Measurements from ENCODE around the gene HNMT. TPM values are rescaled to one million over a fixed set of nuclear protein-coding genes. Genes with fewer than 3 reads are reported as not detected.
A peak's percentile ranks its signal among the peaks of the same experiment; 100 is the strongest.
"Not testable (repeated sequence)": the region's sequence is repeated elsewhere in the genome, so short reads cannot be mapped to it uniquely, and the experiment has no call there.

The HNMT gene
- total and polyA plus RNA-seq, 5 donors from 2014 or later, result not detected

DNA sequence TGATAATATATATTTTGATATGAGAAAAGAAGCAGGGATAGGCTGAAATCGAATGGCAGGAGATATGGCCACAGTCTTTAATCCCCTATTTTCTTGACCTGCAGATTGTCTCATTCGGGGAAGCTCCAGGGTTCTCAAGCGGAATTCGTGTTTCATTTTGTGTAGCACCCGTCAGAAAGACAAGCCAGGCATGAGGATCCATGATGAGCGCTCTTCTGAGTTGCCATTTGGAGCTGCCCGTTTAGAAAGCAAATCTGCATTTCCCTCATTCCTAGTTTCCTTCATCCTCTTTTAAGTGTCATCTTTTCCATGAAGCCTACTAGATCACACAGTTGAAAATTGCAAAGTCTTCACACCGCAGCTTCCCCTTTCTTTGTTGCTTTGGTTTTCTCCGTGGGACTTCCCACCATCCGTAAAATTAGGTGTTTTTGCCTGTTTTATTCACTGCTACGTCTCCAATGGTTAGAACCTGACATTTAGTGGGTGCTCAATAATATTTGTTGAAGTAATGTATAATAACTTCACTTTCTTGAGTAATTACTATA lies 16.9 kb downstream of the HNMT start:
- DNase-seq (no peak), ATAC-seq (ENCODE audit: low read depth in 2 of 2) (no peak)
- H3K4me3 Mint-ChIP-seq, result no peak overlapping the region
- H3K36me3 ChIP-seq (ENCODE audit: control insufficient read depth, insufficient read depth, low read length), result no peaks in the 10 kb centered on the region
- H3K27me3 Mint-ChIP-seq, result no peaks in the 10 kb centered on the region
- H3K27ac ChIP-seq (ENCODE audit: insufficient read depth, low read length, poor library complexity, severe bottlenecking), result no peak overlapping the region
- H3K27ac Mint-ChIP-seq, result no peak overlapping the region
- H3K9me3 ChIP-seq (ENCODE audit: control insufficient read depth in 2 of 2, low read length in 2 of 2), result no peaks in the 10 kb centered on the region
- H3K4me3 ChIP-seq (ENCODE audit: low read depth, low read length), result no peak overlapping the region
- no peaks in the 10 kb centered on the region for H3K4me1 ChIP-seq (ENCODE audit: control insufficient read depth, insufficient read depth, low read length, poor library complexity, severe bottlenecking)
- H3K4me1 Mint-ChIP-seq, result no peaks in the 10 kb centered on the region
- H3K9me3 Mint-ChIP-seq, result peaks cover 0 to 5% (median 0%) of the 10 kb centered on the region in 7 donors
- H3K27me3 ChIP-seq (ENCODE audit: control insufficient read depth, insufficient read depth, low read length), result no peaks in the 10 kb centered on the region
- no peaks in the 10 kb centered on the region for H3K36me3 Mint-ChIP-seq

DNA sequence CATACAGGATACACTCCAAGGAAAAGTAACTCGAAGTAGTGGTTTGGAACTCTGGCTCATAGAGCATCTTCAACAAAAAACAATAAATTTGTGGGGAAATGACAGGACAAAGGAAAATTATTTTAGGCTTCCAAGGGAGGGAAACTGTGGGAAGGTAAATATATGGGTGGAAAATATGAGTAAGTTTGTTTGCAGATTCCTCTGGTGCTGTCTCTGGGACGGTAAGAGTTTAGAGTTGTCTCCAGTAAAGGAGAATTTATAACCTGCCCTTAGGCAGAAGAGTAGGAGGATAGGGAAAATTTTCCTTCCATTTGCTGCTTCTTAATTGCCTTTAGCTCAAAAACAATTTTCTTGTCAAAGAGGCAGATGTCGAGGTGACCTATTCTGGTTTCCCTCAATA lies 19.3 kb downstream of the HNMT start:
- H3K4me3 ChIP-seq (ENCODE audit: low read depth, low read length), result no peak overlapping the region
- H3K27me3 ChIP-seq (ENCODE audit: control insufficient read depth, insufficient read depth, low read length), result no peaks in the 10 kb centered on the region
- H3K36me3 ChIP-seq (ENCODE audit: control insufficient read depth, insufficient read depth, low read length), result no peaks in the 10 kb centered on the region
- Mint-ChIP-seq H3K4me3 (no peak overlapping the region), H3K4me1 (no peaks in the 10 kb centered on the region), H3K27ac (no peak overlapping the region), H3K27me3 (no peaks in the 10 kb centered on the region), H3K9me3 (peaks cover 0 to 7% (median 0%) of the 10 kb centered on the region in 7 donors), H3K36me3 (no peaks in the 10 kb centered on the region)
- no peaks in the 10 kb centered on the region for H3K9me3 ChIP-seq (ENCODE audit: control insufficient read depth in 2 of 2, low read length in 2 of 2)
- H3K4me1 ChIP-seq (ENCODE audit: control insufficient read depth, insufficient read depth, low read length, poor library complexity, severe bottlenecking), result no peaks in the 10 kb centered on the region
- ATAC-seq (ENCODE audit: low read depth in 2 of 2), result no peak
- DNase-seq, result no peak
- H3K27ac ChIP-seq (ENCODE audit: insufficient read depth, low read length, poor library complexity, severe bottlenecking), result no peak overlapping the region

DNA sequence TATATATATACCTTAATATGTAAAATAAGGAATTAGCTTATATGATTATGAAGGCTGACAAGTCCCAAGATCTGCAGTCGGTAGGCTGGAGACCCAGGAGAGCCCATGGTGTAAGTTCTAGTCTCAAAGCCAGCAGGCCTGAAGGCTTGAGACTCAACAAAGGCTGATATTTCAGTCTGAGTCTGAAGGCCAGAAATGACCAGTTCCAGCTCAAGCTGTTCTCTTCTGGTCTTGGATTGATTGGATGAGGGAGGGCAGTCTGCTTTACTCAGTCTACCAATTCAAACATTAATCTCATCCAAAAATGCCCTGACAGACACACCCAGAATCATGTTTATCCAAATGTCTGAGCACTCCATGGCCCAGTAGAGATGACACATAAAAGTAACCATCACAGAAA lies 22.0 kb downstream of the HNMT start:
- Mint-ChIP-seq H3K9me3 (peaks cover 0 to 9% (median 0%) of the 10 kb centered on the region in 7 donors), H3K4me3 (no peak overlapping the region), H3K27me3 (no peaks in the 10 kb centered on the region), H3K36me3 (no peaks in the 10 kb centered on the region), H3K27ac (no peak overlapping the region), H3K4me1 (no peaks in the 10 kb centered on the region)
- Histone ChIP-seq H3K27ac (ENCODE audit: insufficient read depth, low read length, poor library complexity, severe bottlenecking) (no peak overlapping the region), H3K9me3 (ENCODE audit: control insufficient read depth in 2 of 2, low read length in 2 of 2) (no peaks in the 10 kb centered on the region), H3K27me3 (ENCODE audit: control insufficient read depth, insufficient read depth, low read length) (no peaks in the 10 kb centered on the region), H3K36me3 (ENCODE audit: control insufficient read depth, insufficient read depth, low read length) (no peaks in the 10 kb centered on the region), H3K4me1 (ENCODE audit: control insufficient read depth, insufficient read depth, low read length, poor library complexity, severe bottlenecking) (no peaks in the 10 kb centered on the region), H3K4me3 (ENCODE audit: low read depth, low read length) (no peak overlapping the region)
- ATAC-seq (ENCODE audit: low read depth in 2 of 2) (no peak), DNase-seq (no peak)

DNA sequence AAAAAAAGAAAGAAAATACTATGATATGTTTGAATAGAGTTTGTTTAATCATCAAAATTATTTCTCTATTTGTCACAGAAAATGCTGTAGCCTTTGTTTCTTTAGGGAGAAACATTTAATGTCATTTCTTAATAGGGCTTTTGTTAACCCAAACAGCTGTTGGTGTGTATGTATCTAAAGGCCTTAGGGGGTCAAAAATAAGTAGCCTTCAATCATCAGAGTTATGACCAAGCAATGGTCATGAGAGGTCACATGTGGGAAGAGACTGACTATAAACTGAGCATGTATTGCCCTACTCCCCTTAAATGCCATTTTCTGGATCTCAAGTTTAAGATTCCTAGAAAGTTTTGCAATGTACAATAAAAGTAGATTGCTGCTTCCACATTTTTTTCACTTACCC lies 22.7 kb downstream of the HNMT start:
- no peaks in the 10 kb centered on the region for H3K4me1 Mint-ChIP-seq

DNA sequence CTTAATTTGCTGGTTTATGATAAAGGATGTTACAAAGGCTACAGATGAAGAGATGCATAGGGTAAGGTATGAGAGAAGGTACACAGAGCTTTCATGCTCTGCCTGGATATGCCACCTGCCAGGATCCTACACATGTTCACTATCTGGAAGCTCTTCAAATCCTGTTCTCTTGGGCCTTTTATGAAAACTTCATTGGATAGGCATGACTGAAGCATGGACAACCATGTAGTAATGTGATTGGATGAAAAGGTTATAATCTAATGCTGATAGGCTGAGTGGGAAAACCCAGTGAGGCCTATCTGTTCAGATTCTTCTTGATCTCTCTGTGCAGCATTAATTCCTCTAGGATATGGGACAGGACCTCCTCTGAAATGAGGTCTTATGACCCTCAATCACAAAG lies 26.8 kb downstream of the HNMT start:
- Histone ChIP-seq H3K4me1 (ENCODE audit: control insufficient read depth, insufficient read depth, low read length, poor library complexity, severe bottlenecking) (no peaks in the 10 kb centered on the region), H3K27me3 (ENCODE audit: control insufficient read depth, insufficient read depth, low read length) (no peaks in the 10 kb centered on the region), H3K9me3 (ENCODE audit: control insufficient read depth in 2 of 2, low read length in 2 of 2) (no peaks in the 10 kb centered on the region), H3K4me3 (ENCODE audit: low read depth, low read length) (no peak overlapping the region), H3K27ac (ENCODE audit: insufficient read depth, low read length, poor library complexity, severe bottlenecking) (no peak overlapping the region), H3K36me3 (ENCODE audit: control insufficient read depth, insufficient read depth, low read length) (no peaks in the 10 kb centered on the region)
- no peak overlapping the region for H3K4me3 Mint-ChIP-seq
- H3K4me1 Mint-ChIP-seq, result no peaks in the 10 kb centered on the region
- H3K36me3 Mint-ChIP-seq, result no peaks in the 10 kb centered on the region
- no peak for DNase-seq
- no peaks in the 10 kb centered on the region for H3K27me3 Mint-ChIP-seq
- ATAC-seq (ENCODE audit: low read depth in 2 of 2), result no peak
- H3K27ac Mint-ChIP-seq, result no peak overlapping the region
- peaks cover 0 to 7% (median 2%) of the 10 kb centered on the region in 7 donors for H3K9me3 Mint-ChIP-seq

More for the DNA sequence above, 22.7 kb downstream of the HNMT start:
- no peaks in the 10 kb centered on the region for H3K9me3 ChIP-seq (ENCODE audit: control insufficient read depth in 2 of 2, low read length in 2 of 2)
- no peaks in the 10 kb centered on the region for H3K4me1 ChIP-seq (ENCODE audit: control insufficient read depth, insufficient read depth, low read length, poor library complexity, severe bottlenecking)
- peaks cover 0 to 7% (median 0%) of the 10 kb centered on the region in 7 donors for H3K9me3 Mint-ChIP-seq
- no peak overlapping the region for H3K4me3 ChIP-seq (ENCODE audit: low read depth, low read length)
- no peaks in the 10 kb centered on the region for H3K36me3 ChIP-seq (ENCODE audit: control insufficient read depth, insufficient read depth, low read length)
- H3K36me3 Mint-ChIP-seq, result no peaks in the 10 kb centered on the region
- H3K4me3 Mint-ChIP-seq, result no peak overlapping the region
- no peaks in the 10 kb centered on the region for H3K27me3 ChIP-seq (ENCODE audit: control insufficient read depth, insufficient read depth, low read length)
- H3K27ac Mint-ChIP-seq, result peak overlapping the region in 1 of 3 donors; percentile 4
- ATAC-seq (ENCODE audit: low read depth in 2 of 2) (no peak), DNase-seq (no peak)
- H3K27ac ChIP-seq (ENCODE audit: insufficient read depth, low read length, poor library complexity, severe bottlenecking), result no peak overlapping the region
- H3K27me3 Mint-ChIP-seq, result no peaks in the 10 kb centered on the region

DNA sequence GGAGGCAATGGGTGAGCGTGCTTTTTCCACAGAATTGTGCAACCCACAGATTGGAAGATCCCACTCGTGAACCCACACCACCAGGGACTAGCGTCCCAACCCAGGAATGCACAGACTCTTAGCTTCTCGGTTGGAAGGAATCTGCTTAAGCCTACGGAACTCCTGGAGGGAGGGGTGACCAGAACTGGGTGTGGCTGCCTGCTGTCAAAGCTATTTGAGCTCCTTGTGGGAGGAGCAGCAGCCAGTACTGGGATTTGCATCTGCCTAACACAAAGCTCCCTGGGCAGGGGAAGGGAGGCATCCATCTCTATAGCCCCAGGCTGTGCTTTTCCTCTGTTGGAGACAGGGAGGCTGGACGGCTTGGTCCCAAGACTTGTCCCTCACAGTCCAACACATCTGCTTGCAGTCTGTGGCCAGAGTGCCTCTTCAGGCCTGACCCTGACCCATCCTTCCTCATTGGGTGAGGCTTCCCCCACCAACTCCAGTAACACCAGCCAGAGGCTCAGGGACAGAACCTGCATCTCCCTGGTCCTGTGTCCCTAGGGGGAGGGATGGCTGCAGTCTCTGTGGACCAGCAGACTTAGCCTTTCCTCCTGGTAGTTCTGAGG lies 27.9 kb downstream of the HNMT start:
- DNase-seq (no peak), ATAC-seq (ENCODE audit: low read depth in 2 of 2) (no peak)
- H3K4me3 ChIP-seq (ENCODE audit: low read depth, low read length), result no peak overlapping the region
- H3K4me1 Mint-ChIP-seq, result no peaks in the 10 kb centered on the region
- H3K9me3 ChIP-seq (ENCODE audit: control insufficient read depth in 2 of 2, low read length in 2 of 2), result no peaks in the 10 kb centered on the region
- H3K27ac Mint-ChIP-seq, result no peak overlapping the region
- H3K36me3 ChIP-seq (ENCODE audit: control insufficient read depth, insufficient read depth, low read length), result no peaks in the 10 kb centered on the region
- H3K27ac ChIP-seq (ENCODE audit: insufficient read depth, low read length, poor library complexity, severe bottlenecking), result no peak overlapping the region
- peaks cover 0 to 7% (median 2%) of the 10 kb centered on the region in 7 donors for H3K9me3 Mint-ChIP-seq
- H3K4me3 Mint-ChIP-seq, result no peak overlapping the region
- no peaks in the 10 kb centered on the region for H3K36me3 Mint-ChIP-seq
- no peaks in the 10 kb centered on the region for H3K27me3 Mint-ChIP-seq
- H3K4me1 ChIP-seq (ENCODE audit: control insufficient read depth, insufficient read depth, low read length, poor library complexity, severe bottlenecking), result no peaks in the 10 kb centered on the region
- no peaks in the 10 kb centered on the region for H3K27me3 ChIP-seq (ENCODE audit: control insufficient read depth, insufficient read depth, low read length)

DNA sequence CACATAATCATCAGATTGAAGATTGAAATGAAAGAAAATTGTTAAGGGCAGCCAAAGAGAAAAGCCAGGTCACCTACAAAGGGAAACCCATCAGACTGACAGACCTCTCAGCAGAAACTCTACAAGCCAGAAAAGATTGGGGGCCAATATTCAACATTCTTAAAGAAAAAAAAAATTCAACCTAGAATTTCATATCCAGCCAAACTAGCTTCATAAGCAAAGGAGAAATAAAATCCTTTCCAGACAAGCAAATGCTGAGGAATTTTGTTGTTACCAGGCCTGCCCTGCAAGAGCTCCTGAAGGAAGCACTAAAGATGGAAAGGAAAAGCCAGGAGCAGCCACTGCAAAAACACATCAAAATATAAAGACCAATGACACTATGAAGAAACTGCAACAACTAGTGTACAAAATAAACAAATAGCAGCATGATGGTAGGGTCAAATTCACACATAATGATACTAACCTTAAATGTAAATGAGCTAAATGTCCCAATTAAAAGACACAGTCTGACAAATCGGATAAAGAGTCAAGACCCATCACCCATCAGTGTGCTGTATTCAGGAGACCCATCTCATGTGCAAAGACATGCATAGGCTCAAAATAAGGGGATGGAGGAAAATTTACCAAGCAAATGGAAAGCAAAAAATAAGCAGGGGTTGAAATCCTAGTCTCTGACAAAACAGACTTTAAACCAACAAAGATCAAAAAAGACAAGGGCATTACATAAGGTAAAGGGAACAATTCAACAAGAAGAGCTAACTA lies 29.6 kb downstream of the HNMT start:
- not testable (repeated sequence) for H3K9me3 ChIP-seq (ENCODE audit: control insufficient read depth in 2 of 2, low read length in 2 of 2); H3K4me3 ChIP-seq (ENCODE audit: low read depth, low read length); H3K9me3 Mint-ChIP-seq; H3K4me1 Mint-ChIP-seq; ATAC-seq (ENCODE audit: low read depth in 2 of 2); H3K27ac ChIP-seq (ENCODE audit: insufficient read depth, low read length, poor library complexity, severe bottlenecking); H3K27me3 Mint-ChIP-seq; DNase-seq; H3K36me3 Mint-ChIP-seq; H3K4me1 ChIP-seq (ENCODE audit: control insufficient read depth, insufficient read depth, low read length, poor library complexity, severe bottlenecking); H3K27me3 ChIP-seq (ENCODE audit: control insufficient read depth, insufficient read depth, low read length); H3K27ac Mint-ChIP-seq; H3K36me3 ChIP-seq (ENCODE audit: control insufficient read depth, insufficient read depth, low read length); H3K4me3 Mint-ChIP-seq

DNA sequence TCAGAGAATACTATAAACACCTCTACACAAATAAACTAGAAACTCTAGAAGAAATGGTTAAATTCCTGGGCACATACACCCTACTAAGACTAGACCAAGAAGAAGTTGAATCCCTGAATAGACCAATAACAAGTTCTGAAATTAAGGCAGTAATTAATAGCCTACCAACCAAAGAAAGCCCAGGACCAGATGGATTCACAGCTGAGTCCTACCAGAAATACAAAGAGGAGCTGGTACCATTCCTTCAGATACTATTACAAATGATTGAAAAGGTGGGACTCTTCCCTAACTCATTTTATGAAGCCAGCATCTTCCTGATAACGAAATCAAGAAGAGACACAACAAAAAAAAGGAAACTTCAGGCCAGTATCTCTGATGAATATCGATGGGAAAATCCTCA lies 31.1 kb downstream of the HNMT start:
- not testable (repeated sequence) for H3K27ac ChIP-seq (ENCODE audit: insufficient read depth, low read length, poor library complexity, severe bottlenecking); H3K27me3 ChIP-seq (ENCODE audit: control insufficient read depth, insufficient read depth, low read length); H3K9me3 Mint-ChIP-seq; H3K4me1 Mint-ChIP-seq; H3K36me3 ChIP-seq (ENCODE audit: control insufficient read depth, insufficient read depth, low read length); H3K27me3 Mint-ChIP-seq; H3K4me3 ChIP-seq (ENCODE audit: low read depth, low read length); H3K4me1 ChIP-seq (ENCODE audit: control insufficient read depth, insufficient read depth, low read length, poor library complexity, severe bottlenecking); DNase-seq; ATAC-seq (ENCODE audit: low read depth in 2 of 2); H3K9me3 ChIP-seq (ENCODE audit: control insufficient read depth in 2 of 2, low read length in 2 of 2); H3K27ac Mint-ChIP-seq; H3K36me3 Mint-ChIP-seq; H3K4me3 Mint-ChIP-seq
